Liver (tissue), 9 donors: ENCODE results near the gene C1orf21. TPM values are rescaled to one million over a fixed set of nuclear protein-coding genes. Genes with fewer than 3 reads are reported as not detected.

Source experiments
- DNase-seq: peaks from one replicate; pipeline ENCODE4 v3.0.0-alpha.2; 2017; ENCODE audit warnings: low spot score
- H3K27ac ChIP-seq, 2 donors: one replicate each; pipeline ENCODE4 v1.7.0; 2013; ENCODE audit warnings: inconsistent platforms in 2 of 2, low read length in 2 of 2, control low read depth in 1 of 2, low read depth in 1 of 2, mild to moderate bottlenecking in 1 of 2
- H3K27me3 ChIP-seq, 4 donors: one replicate each; pipeline versions ENCODE4 v1.6.1 to v1.7.0; 2013; ENCODE audit warnings: low read length in 3 of 4, inconsistent platforms in 1 of 4, mild to moderate bottlenecking in 1 of 4, moderate library complexity in 1 of 4; ENCODE audit not compliant: control insufficient read depth in 4 of 4, insufficient read depth in 4 of 4
- H3K36me3 ChIP-seq, 4 donors: one replicate each; pipeline versions ENCODE4 v1.6.1 to v1.7.0; 2013; ENCODE audit warnings: low read length in 3 of 4, mild to moderate bottlenecking in 3 of 4, low read depth in 1 of 4, moderate library complexity in 1 of 4; ENCODE audit not compliant: control insufficient read depth in 4 of 4, insufficient read depth in 3 of 4
- H3K4me1 ChIP-seq, 4 donors: one replicate each; pipeline versions ENCODE4 v1.6.1 to v1.7.0; 2013; ENCODE audit warnings: low read length in 3 of 4, mild to moderate bottlenecking in 3 of 4, moderate library complexity in 1 of 4; ENCODE audit not compliant: control insufficient read depth in 4 of 4, insufficient read depth in 4 of 4
- H3K4me3 ChIP-seq, 3 donors: one replicate each; pipeline versions ENCODE4 v1.6.1 to v1.7.0; 2013; ENCODE audit warnings: low read length in 3 of 3, control low read depth in 1 of 3, low read depth in 1 of 3, mild to moderate bottlenecking in 1 of 3
- H3K9ac ChIP-seq, 2 donors: one replicate each; pipeline ENCODE4 v1.7.0; 2013; ENCODE audit warnings: low read length in 2 of 2, mild to moderate bottlenecking in 2 of 2, moderate library complexity in 2 of 2, control low read depth in 1 of 2, low read depth in 1 of 2
- H3K9me3 ChIP-seq, 4 donors: one replicate each; pipeline versions ENCODE4 v1.6.1 to v1.7.0; 2013; ENCODE audit warnings: low read length in 3 of 4; ENCODE audit not compliant: control insufficient read depth in 4 of 4
- ATF3 ChIP-seq: IDR thresholded peaks from 2 replicates; pipeline ENCODE4 v1.6.1; 2016; ENCODE audit warnings: antibody characterized with exemption
- CTCF ChIP-seq: fragments of 150-350 bp; IDR thresholded peaks from 2 replicates; pipeline ENCODE4 v1.5.1; 2017; ENCODE audit warnings: improper control_type of control experiment, low read depth, low read length; ENCODE audit not compliant: missing input control
- EGR1 ChIP-seq, 2 donors: IDR thresholded peaks; 2 replicates each; pipeline ENCODE4 v1.6.1; 2016 to 2018; ENCODE audit warnings: antibody characterized with exemption in 2 of 2, low read depth in 2 of 2
- FOXA1 ChIP-seq: IDR thresholded peaks from 2 replicates; pipeline ENCODE4 v1.6.1; 2016; ENCODE audit warnings: antibody characterized with exemption
- FOXA2 ChIP-seq: IDR thresholded peaks from 2 replicates; pipeline ENCODE4 v1.6.1; 2016; ENCODE audit warnings: antibody characterized with exemption
- GABPA ChIP-seq, 2 donors: IDR thresholded peaks in 1 of 2; conservative IDR thresholded peaks in 1 of 2; 2 replicates each; pipeline ENCODE4 v1.6.1; 2016; ENCODE audit warnings: antibody characterized with exemption in 2 of 2, mild to moderate bottlenecking in 1 of 2, moderate library complexity in 1 of 2
- HNF4A ChIP-seq, 2 donors: conservative IDR thresholded peaks; 2 replicates each; pipeline ENCODE4 v1.6.1; 2016; ENCODE audit warnings: antibody characterized with exemption in 2 of 2, mild to moderate bottlenecking in 2 of 2
- HNF4G ChIP-seq: IDR thresholded peaks from 2 replicates; pipeline ENCODE4 v1.6.1; 2016; ENCODE audit warnings: antibody characterized with exemption
- JUND ChIP-seq, 2 donors: IDR thresholded peaks; 2 replicates each; pipeline ENCODE4 v1.6.1; 2016; ENCODE audit warnings: antibody characterized with exemption in 2 of 2
- MAX ChIP-seq: IDR thresholded peaks from 2 replicates; pipeline ENCODE4 v1.6.1; 2016; ENCODE audit warnings: antibody characterized with exemption
- NR2F2 ChIP-seq: IDR thresholded peaks from 2 replicates; pipeline ENCODE4 v1.6.1; 2016; ENCODE audit warnings: antibody characterized with exemption
- RAD21 ChIP-seq, 2 donors: IDR thresholded peaks; 2 replicates each; pipeline ENCODE4 v1.6.1; 2016; ENCODE audit warnings: antibody characterized with exemption in 2 of 2, mild to moderate bottlenecking in 2 of 2
- REST ChIP-seq: IDR thresholded peaks from 2 replicates; pipeline ENCODE4 v1.6.1; 2016; ENCODE audit warnings: antibody characterized with exemption, mild to moderate bottlenecking
- RXRA ChIP-seq, 2 donors: IDR thresholded peaks; 2 replicates each; pipeline ENCODE4 v1.6.1; 2017 to 2018; ENCODE audit warnings: antibody characterized with exemption in 2 of 2, mild to moderate bottlenecking in 1 of 2
- SP1 ChIP-seq: IDR thresholded peaks from 2 replicates; pipeline ENCODE4 v1.6.1; 2018; ENCODE audit warnings: antibody characterized with exemption, mild to moderate bottlenecking
- TAF1 ChIP-seq: conservative IDR thresholded peaks from 2 replicates; pipeline ENCODE4 v1.6.1; 2016; ENCODE audit warnings: antibody characterized with exemption, mild to moderate bottlenecking
- YY1 ChIP-seq: IDR thresholded peaks from 2 replicates; pipeline ENCODE4 v1.6.1; 2016; ENCODE audit warnings: antibody characterized with exemption, mild to moderate bottlenecking
- ZBTB33 ChIP-seq: IDR thresholded peaks from 2 replicates; pipeline ENCODE4 v1.6.1; 2016; ENCODE audit warnings: antibody characterized with exemption
- WGBS: extraction: QIAGEN DNeasy Blood & Tissue Kit; methylation state at CpG from one replicate; pipeline ENCODE4 v1.1.7; 2013; 5-methylcytosine and 5-hydroxymethylcytosine counted together
- polyA plus RNA-seq, 2 donors: library from polyadenylated mRNA; stranded (reverse) in 1 of 2; unstranded in 1 of 2; fragments of 200-250 nt in 1 of 2; fragments of >200 nt in 1 of 2; fragmentation: Nextera tagmentation in 1 of 2; extraction: Ambion mirVana in 1 of 2; gene quantifications; one replicate each; pipeline versions ENCODE4 v1.2.1 to v1.2.3, GENCODE V29; 2013 to 2015
- total RNA-seq, 2 donors: library from RNA; depleted of rRNA; stranded (reverse); fragments of >200 nt; gene quantifications; one replicate each; pipeline ENCODE4 v1.2.3, GENCODE V29; 2014
- donor health status: healthy.
- donor health status: healthy.
- donor health status: healthy.
- donor health status: healthy.
- donor health status: healthy.

C1orf21 gene
- total and polyA plus RNA-seq, 4 donors, result 2.3 to 21.3 (median 13.4) TPM

- TF ChIP-seq FOXA2, result no peak
- no peak for TF ChIP-seq ATF3
- TF ChIP-seq YY1, result no peak
- no peak for TF ChIP-seq NR2F2
- TF ChIP-seq REST, result no peak
- no peak for TF ChIP-seq JUND (IDR thresholded peaks at IDR 0.05)
- TF ChIP-seq SP1, result no peak
- TF ChIP-seq RXRA (IDR thresholded peaks at IDR 0.05), result no peak
- TF ChIP-seq GABPA (IDR thresholded peaks at IDR 0.05 in 1 of 2, conservative IDR thresholded peaks at IDR 0.05 in 1 of 2), result no peak
- TF ChIP-seq HNF4A (conservative IDR thresholded peaks at IDR 0.05), result no peak
- no peak for TF ChIP-seq FOXA1
- no peak for TF ChIP-seq TAF1
- TF ChIP-seq EGR1 (IDR thresholded peaks at IDR 0.05; ENCODE audit: low read depth in 2 of 2), result no peak
- no peak for TF ChIP-seq CTCF
- TF ChIP-seq MAX, result no peak
- TF ChIP-seq RAD21 (IDR thresholded peaks at IDR 0.05), result no peak
- no peak for TF ChIP-seq ZBTB33
- TF ChIP-seq HNF4G, result no peak
Observed at GRCh38 chr1:184512724-184513123, 125.9 kb downstream of the C1orf21 start.

More at GRCh38 chr1:184512724-184513123, 125.9 kb downstream of the C1orf21 start:
- Histone ChIP-seq H3K4me1 (no peaks in the 10 kb centered on the region), H3K9ac (no peak overlapping the region), H3K9me3 (no peaks in the 10 kb centered on the region), H3K4me3 (no peak overlapping the region), H3K27me3 (no peaks in the 10 kb centered on the region), H3K27ac (no peak overlapping the region), H3K36me3 (no peaks in the 10 kb centered on the region)
- 89% methylated on average over 8 of the region's 8 CpGs for WGBS
- no peak for DNase-seq
